ENCODE measurements around the gene GRAMD1A. TPM values are rescaled to one million over a fixed set of nuclear protein-coding genes. Genes with fewer than 3 reads are reported as not detected.
A peak's percentile ranks its signal among the peaks of the same experiment; 100 is the strongest.

GRAMD1A gene
- total RNA-seq, result 10 to 100 TPM in 2 of 4 donors, 1 to 10 TPM in 2; 4.6 to 23.3 (median 8.8) TPM

- Histone ChIP-seq H3K4me1 (peaks cover 5 to 93% (median 47%) of the 10 kb centered on the region in 3 donors), H3K9me3 (no peaks in the 10 kb centered on the region), H3K27me3 (peaks cover 0 to 8% (median 0%) of the 10 kb centered on the region in 4 donors), H3K27ac (peak within 1 kb of the TSS; percentile 87 to 98 (median 96)), H3K36me3 (no peaks in the 10 kb centered on the region), H3K4me3 (peak within 1 kb of the TSS; percentile 56 to 98 (median 78))
- DNase-seq, result no peak
- intact Hi-C loops (cut with DNase I), result no loop called here
- TF ChIP-seq CTCF (IDR thresholded peaks at IDR 0.05) (no peak), POLR2A (IDR thresholded peaks at IDR 0.05) (peak in 3 of 4 donors; percentile 14 to 77 (median 66))
- 0% methylated on average over 7 to 11 of the region's 45 CpGs for WGBS, 2 donors
Measured at GRCh38 chr19:34999498-35000337, at the start of gene GRAMD1A. TSS of gene GRAMD1A (plus strand) at chr19:35000323. CDS start at chr19:35000479, 156 bp downstream.

- H3K4me1 ChIP-seq, result no peaks in the 10 kb centered on the region
- DNase-seq, result no peak
- peaks cover 4 to 92% (median 50%) of the 10 kb centered on the region in 3 donors for H3K9me3 ChIP-seq
- TF ChIP-seq POLR2A (IDR thresholded peaks at IDR 0.05), result no peak
- no peak for TF ChIP-seq CTCF (IDR thresholded peaks at IDR 0.05)
- no peaks in the 10 kb centered on the region for H3K27me3 ChIP-seq
- peaks cover 7 to 58% (median 9%) of the 10 kb centered on the region in 3 donors for H3K36me3 ChIP-seq
- H3K27ac ChIP-seq, result no peak overlapping the region
- no peak overlapping the region for H3K4me3 ChIP-seq
- intact Hi-C loops (cut with DNase I), result no loop called here
Measured at GRCh38 chr19:34953092-34953491, 47.0 kb upstream of the GRAMD1A start.

- Histone ChIP-seq H3K9me3 (peaks cover 10 to 84% (median 74%) of the 10 kb centered on the region in 3 donors), H3K4me1 (peaks cover 0 to 15% (median 11%) of the 10 kb centered on the region in 3 donors), H3K27me3 (no peaks in the 10 kb centered on the region), H3K36me3 (peaks cover 27 to 69% (median 29%) of the 10 kb centered on the region in 3 donors), H3K4me3 (peak overlapping the region in 1 of 4 donors; percentile 32), H3K27ac (no peak overlapping the region)
- intact Hi-C loops (cut with DNase I), result no loop called here
- WGBS, 2 donors, result 87 to 98% methylated on average over 17 to 21 of the region's 22 CpGs
- no peak for DNase-seq
- no peak for TF ChIP-seq CTCF (IDR thresholded peaks at IDR 0.05)
- no peak for TF ChIP-seq POLR2A (IDR thresholded peaks at IDR 0.05)
Measured at GRCh38 chr19:34957830-34958751, 42.0 kb upstream of the GRAMD1A start.

- 97 to 100% methylated on average over 1 to 6 of the region's 7 CpGs for WGBS, 2 donors
- Histone ChIP-seq H3K27ac (no peak overlapping the region), H3K27me3 (no peaks in the 10 kb centered on the region), H3K9me3 (peaks cover 10 to 75% (median 65%) of the 10 kb centered on the region in 3 donors), H3K4me3 (peak overlapping the region in 1 of 4 donors; percentile 32), H3K36me3 (peaks cover 27 to 67% (median 29%) of the 10 kb centered on the region in 3 donors), H3K4me1 (peaks cover 0 to 25% (median 11%) of the 10 kb centered on the region in 3 donors)
- TF ChIP-seq POLR2A (IDR thresholded peaks at IDR 0.05) (no peak), CTCF (IDR thresholded peaks at IDR 0.05) (no peak)
- DNase-seq, result no peak
- intact Hi-C loops (cut with DNase I), result no loop called here
Measured at GRCh38 chr19:34959021-34959420, 41.1 kb upstream of the GRAMD1A start.

Data from esophagus squamous epithelium (tissue), 5 donors.